ENCODE data around the gene TRIM65.

The TRIM65 gene

DNA sequence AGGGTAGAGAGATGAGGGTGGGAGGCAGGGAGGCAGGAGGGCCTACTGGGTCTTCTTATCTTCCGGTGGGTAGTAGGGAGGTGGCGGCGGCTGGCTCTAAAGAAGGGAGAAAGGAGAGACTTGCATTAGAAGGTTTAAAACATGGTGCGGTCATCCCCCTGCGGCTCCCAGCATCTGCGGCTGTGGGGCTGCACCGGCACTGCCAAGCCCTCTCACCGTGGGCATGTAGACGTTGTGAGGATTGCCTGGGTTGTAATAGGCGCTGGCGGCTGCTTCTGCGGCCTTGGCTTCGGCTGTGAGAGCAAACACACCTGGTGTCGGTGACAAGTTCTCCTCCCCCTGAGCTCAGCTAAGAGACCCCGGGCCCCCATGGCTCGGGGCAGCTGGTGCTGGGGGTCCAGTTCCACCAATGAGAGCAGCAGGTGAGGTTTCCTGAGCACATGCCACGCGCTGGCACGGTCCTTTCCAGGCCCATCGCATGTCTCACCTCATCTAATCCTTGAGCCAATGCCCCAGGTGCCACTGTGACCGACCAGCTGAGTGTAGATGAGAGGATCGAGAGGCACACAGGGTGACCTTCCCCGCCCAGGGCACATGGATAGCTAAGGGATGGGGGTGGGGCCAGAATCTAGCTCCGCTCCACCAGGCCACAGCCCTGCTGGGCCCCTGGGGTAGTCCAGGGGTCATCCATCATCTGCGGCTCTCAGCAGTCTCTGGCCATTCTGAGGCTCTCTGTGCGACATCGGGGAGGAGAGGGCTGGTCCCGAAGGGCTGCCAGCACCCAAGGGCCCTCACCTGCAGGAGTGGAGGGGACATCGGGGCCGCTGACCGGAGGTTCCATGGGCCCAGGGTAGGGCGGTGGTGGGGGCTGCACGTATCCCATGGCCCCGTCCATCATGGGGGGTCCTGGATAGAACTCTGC lies 49.8 kb downstream of the TRIM65 start:
- DNase-seq (ENCODE audit: low read depth): no peak
- H3K4me3 ChIP-seq (ENCODE audit: control insufficient read depth, low read depth, low read length): no peak overlapping the region
- no peak for TF ChIP-seq CTCF (conservative IDR thresholded peaks at IDR 0.05; ENCODE audit: control insufficient read depth, insufficient read depth, low read depth, low read length)

DNA sequence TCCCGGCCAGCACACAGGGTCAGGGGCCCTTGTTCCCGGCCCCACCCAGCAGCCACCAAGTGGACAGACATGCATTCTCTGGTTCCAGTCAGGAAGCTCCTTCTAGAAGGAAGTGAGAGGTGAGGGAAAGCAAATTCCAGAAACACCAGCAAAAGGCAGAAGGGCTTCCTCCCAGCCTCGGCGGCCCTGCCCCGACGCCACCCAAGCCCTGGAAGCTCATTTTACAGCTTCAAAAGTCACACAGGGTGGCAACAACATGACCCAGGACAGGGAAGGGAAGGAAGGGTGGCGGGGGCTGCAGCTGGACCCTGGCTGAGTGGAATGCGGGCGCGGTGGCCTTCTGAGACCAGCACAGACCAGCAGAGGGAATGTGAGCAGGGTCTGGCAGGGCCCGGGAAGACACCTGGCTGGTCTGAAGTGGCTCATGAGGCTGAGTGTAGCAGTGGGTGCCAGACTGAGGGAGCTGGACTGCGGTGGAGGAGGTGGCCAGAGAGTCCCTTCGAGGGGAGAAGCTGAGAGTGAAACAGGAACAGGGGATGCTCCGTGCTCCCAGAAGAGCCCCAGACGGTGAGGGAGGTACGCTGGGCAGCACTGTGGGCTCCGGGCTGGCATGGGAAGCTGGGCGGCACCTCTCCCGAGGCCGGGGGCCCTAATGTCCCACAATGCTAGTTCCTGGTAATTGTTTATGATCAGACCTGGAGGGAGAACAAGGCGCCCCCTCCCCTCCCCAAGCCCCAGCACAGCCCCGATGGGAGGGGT lies 50.6 kb downstream of the TRIM65 start:
- no peak for DNase-seq (ENCODE audit: low read depth)
- TF ChIP-seq CTCF (conservative IDR thresholded peaks at IDR 0.05; ENCODE audit: control insufficient read depth, insufficient read depth, low read depth, low read length): no peak
- H3K4me3 ChIP-seq (ENCODE audit: control insufficient read depth, low read depth, low read length): no peak overlapping the region

DNA sequence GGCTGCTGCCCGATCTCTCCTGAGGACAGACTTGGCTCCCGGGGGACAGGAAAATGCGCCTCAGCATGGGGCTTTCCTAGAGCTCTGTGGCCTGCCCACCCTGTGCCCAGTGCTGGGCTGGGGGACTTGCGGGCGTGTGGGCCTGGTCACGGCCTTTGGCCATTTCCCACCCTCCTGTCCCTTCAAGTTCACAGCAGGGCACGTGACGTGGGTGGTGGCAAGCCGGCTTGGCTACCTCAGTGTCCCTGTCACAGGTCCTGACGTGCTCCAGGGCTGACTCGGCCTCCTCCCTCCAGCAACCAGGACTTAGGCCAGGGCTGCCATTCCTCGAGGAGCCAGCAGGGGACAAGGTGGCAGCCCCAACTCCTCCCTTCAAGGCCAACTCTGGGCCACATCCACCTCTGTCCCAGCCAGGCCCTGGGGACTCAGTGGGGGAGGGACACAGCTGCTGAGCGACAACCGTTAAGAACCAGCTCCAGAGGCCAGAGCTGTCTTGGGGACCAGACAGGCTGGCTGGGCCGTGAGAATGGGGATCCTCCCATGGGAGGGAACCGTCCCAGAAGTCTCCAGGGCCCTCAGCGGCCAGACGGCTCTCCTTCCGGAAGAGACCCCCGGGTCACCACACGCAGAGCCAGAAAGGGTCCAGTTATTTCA lies 51.6 kb downstream of the TRIM65 start:
- peak; percentile 61 for DNase-seq (ENCODE audit: low read depth)
- H3K4me3 ChIP-seq (ENCODE audit: control insufficient read depth, low read depth, low read length): no peak overlapping the region
- peak; percentile 64 for TF ChIP-seq CTCF (conservative IDR thresholded peaks at IDR 0.05; ENCODE audit: control insufficient read depth, insufficient read depth, low read depth, low read length)

GRCh38 chr17:75844530-75845057 lies 52.2 kb downstream of the TRIM65 start:
- H3K4me3 ChIP-seq (ENCODE audit: control insufficient read depth, low read depth, low read length): no peak overlapping the region
- TF ChIP-seq CTCF (conservative IDR thresholded peaks at IDR 0.05; ENCODE audit: control insufficient read depth, insufficient read depth, low read depth, low read length): no peak
- no peak for DNase-seq (ENCODE audit: low read depth)

DNA sequence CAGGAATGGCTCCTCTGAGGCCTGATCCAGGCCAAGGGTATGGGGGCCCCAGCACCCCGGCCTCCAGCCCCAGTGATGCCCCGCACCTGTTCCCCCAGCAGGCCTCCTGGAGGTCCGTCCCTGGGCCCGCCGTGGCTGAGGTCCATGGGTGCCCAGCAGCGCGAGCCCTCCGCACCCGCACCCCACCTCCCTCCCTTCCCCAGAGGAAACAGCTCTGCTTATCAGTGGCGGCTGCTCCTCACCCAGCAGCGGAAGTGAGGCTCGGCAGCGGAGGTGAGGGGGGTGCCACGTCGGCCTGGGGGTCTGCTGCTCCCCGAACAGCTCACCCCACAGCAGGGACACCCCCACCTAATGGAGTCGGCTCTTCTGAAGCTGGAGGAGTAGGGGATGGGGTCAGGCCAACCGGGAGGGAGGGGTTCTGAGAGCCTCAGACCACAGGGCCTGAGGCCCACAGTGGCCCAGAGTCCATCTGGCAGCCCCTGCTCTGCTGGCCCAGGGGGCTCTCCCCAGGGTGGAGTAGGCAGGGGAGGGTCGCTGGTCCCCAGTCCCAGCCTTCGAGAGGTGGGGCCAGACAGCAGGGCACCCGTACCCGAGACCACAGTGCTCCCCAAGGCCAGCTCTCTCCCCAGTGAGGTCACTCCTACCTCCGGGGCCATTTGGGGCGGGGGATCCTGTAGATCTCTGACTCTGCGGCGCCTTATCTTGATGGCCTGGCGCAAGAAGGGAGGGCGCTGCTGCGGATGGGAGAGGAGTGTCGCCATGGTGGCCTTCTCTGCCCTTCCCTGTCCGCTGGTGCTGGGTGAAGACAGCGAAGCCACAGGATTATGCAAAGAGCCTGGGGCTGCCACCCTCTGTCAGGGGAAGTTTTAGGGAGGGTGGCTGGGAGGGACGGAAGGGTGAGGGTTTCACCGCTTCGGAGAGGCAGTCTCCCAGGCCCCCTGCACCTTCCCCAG lies 52.9 kb downstream of the TRIM65 start, which contains the start of gene UNC13D:
Gene UNC13D (minus strand): TSS at position 828 of the 953 bp plus-strand sequence. CDS start 67 bp downstream, at position 761.
- H3K4me3 ChIP-seq (ENCODE audit: control insufficient read depth, low read depth, low read length): no peak within 1 kb of the TSS
- DNase-seq (ENCODE audit: low read depth): no peak
- TF ChIP-seq CTCF (conservative IDR thresholded peaks at IDR 0.05; ENCODE audit: control insufficient read depth, insufficient read depth, low read depth, low read length): no peak
